ENCODE results near the gene POLR3GL. TPM values are rescaled to one million over a fixed set of nuclear protein-coding genes. Genes with fewer than 3 reads are reported as not detected.
A peak's percentile ranks its signal among the peaks of the same experiment; 100 is the strongest.

The POLR3GL gene
- total and polyA plus RNA-seq, 4 donors, result 23.8 to 89.0 (median 49.9) TPM

DNA sequence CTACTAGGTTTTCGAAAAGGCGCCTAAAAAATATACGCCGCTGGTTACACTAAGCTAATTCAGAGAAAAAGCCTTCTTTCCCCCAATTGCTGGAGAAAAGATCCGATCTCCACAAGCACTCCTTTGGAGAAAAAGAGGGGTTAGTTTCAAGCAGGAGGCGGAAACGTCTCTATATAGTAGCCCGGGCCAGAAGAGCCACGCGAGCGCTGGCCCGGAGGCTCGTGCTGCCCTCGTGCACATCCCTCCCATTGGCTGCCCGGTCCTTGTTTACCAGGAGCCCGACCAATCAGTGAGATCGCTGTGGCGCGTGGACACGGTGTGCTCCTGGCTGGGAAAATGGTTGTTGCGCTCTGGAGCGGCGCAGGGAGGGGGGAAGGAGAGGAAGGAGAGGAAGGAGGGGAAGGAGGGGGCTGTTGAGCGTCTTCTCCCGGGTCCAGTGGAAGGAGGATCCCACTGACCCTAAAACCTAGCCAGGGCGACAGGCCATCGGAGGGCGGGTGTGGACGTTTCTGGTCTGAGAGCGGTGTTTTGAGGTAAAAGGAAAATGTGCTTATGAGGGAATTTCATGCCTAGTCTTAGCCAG, 32.0 kb downstream of the POLR3GL start, which contains the start of gene TXNIP:
Gene TXNIP, minus strand, starts transcription at position 147 of the 583 bp plus-strand sequence. CDS start 313 bp downstream, outside the sequence.
- no peaks in the 10 kb centered on the region for H3K9me3 ChIP-seq (ENCODE audit: control insufficient read depth, low read length)
- intact Hi-C loops (cut with DNase I), result loop anchor here in 1 of 2 donors (2.0 kb wide), 1 partner anchor 14 kb away; no protein-coding TSS in a partner anchor
- H3K27ac ChIP-seq (ENCODE audit: low read depth in 1 of 2, low read length in 2 of 2), result peak within 1 kb of the TSS; percentile 61 to 71
- peaks cover 6 to 8% of the 10 kb centered on the region in 2 donors for H3K36me3 ChIP-seq (ENCODE audit: control insufficient read depth in 1 of 2, insufficient read depth in 2 of 2, low read length in 1 of 2)
- peaks cover 8 to 20% of the 10 kb centered on the region in 2 donors for H3K4me1 ChIP-seq (ENCODE audit: control insufficient read depth in 1 of 2, insufficient read depth in 2 of 2, low read length in 2 of 2)
- ATAC-seq (ENCODE audit: low FRiP score), result peak; percentile 95
- 0 to 1% methylated on average over 30 of the region's 30 CpGs for whole genome bisulfite sequencing, 2 donors
- DNase-seq, result peak; percentile 99
- no peaks in the 10 kb centered on the region for H3K27me3 ChIP-seq (ENCODE audit: control insufficient read depth in 1 of 2, insufficient read depth in 2 of 2, low read length in 1 of 2)
- peak within 1 kb of the TSS; percentile 73 to 90 for H3K4me3 ChIP-seq (ENCODE audit: low read length in 2 of 2)

- Histone ChIP-seq H3K4me1 (ENCODE audit: control insufficient read depth in 1 of 2, insufficient read depth in 2 of 2, low read length in 2 of 2) (peaks cover 8 to 20% of the 10 kb centered on the region in 2 donors), H3K27ac (ENCODE audit: low read depth in 1 of 2, low read length in 2 of 2) (peak overlapping the region; percentile 61 to 71), H3K27me3 (ENCODE audit: control insufficient read depth in 1 of 2, insufficient read depth in 2 of 2, low read length in 1 of 2) (no peaks in the 10 kb centered on the region), H3K36me3 (ENCODE audit: control insufficient read depth in 1 of 2, insufficient read depth in 2 of 2, low read length in 1 of 2) (peaks cover 6 to 8% of the 10 kb centered on the region in 2 donors), H3K4me3 (ENCODE audit: low read length in 2 of 2) (peak overlapping the region; percentile 14 to 28), H3K9me3 (ENCODE audit: control insufficient read depth, low read length) (no peaks in the 10 kb centered on the region)
- WGBS, 2 donors, result 17% methylated on average over 12 of the region's 12 CpGs
- DNase-seq (peak in 1 of 2 donors; percentile 59), ATAC-seq (ENCODE audit: low FRiP score) (peak; percentile 11)
- intact Hi-C loops (cut with DNase I), result loop anchor here in 1 of 2 donors (2.0 kb wide), 1 partner anchor 14 kb away; no protein-coding TSS in a partner anchor
These were observed 32.7 kb downstream of the POLR3GL start for GRCh38 chr1:145997016-145997717.

DNA sequence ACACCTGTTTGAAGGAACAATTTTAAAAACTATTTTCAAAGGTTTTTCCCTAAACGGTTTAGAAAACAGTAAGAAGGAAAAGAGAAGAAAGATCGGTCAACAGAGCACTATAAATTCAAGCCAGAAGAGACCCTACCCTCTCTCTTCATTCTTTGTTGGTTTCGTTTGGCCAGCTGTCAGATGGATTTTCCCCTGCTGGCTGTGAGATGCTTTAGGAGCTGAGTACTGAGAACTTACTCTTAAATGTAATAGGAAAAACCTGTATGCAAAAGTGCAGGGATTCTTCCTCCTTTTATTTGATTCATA, 33.2 kb downstream of the POLR3GL start:
- Histone ChIP-seq H3K27me3 (ENCODE audit: control insufficient read depth in 1 of 2, insufficient read depth in 2 of 2, low read length in 1 of 2) (no peaks in the 10 kb centered on the region), H3K4me1 (ENCODE audit: control insufficient read depth in 1 of 2, insufficient read depth in 2 of 2, low read length in 2 of 2) (peaks cover 8 to 17% of the 10 kb centered on the region in 2 donors), H3K27ac (ENCODE audit: low read depth in 1 of 2, low read length in 2 of 2) (no peak overlapping the region), H3K4me3 (ENCODE audit: low read length in 2 of 2) (peak overlapping the region in 1 of 2 donors; percentile 28), H3K9me3 (ENCODE audit: control insufficient read depth, low read length) (no peaks in the 10 kb centered on the region), H3K36me3 (ENCODE audit: control insufficient read depth in 1 of 2, insufficient read depth in 2 of 2, low read length in 1 of 2) (peaks cover 6 to 8% of the 10 kb centered on the region in 2 donors)
- 13 to 16% methylated on average over 3 of the region's 3 CpGs for WGBS, 2 donors
- DNase-seq (no peak), ATAC-seq (ENCODE audit: low FRiP score) (no peak)
- intact Hi-C loops (cut with DNase I), result loop anchor here in 1 of 2 donors (2.0 kb wide), 1 partner anchor 15 kb away; no protein-coding TSS in a partner anchor

DNA sequence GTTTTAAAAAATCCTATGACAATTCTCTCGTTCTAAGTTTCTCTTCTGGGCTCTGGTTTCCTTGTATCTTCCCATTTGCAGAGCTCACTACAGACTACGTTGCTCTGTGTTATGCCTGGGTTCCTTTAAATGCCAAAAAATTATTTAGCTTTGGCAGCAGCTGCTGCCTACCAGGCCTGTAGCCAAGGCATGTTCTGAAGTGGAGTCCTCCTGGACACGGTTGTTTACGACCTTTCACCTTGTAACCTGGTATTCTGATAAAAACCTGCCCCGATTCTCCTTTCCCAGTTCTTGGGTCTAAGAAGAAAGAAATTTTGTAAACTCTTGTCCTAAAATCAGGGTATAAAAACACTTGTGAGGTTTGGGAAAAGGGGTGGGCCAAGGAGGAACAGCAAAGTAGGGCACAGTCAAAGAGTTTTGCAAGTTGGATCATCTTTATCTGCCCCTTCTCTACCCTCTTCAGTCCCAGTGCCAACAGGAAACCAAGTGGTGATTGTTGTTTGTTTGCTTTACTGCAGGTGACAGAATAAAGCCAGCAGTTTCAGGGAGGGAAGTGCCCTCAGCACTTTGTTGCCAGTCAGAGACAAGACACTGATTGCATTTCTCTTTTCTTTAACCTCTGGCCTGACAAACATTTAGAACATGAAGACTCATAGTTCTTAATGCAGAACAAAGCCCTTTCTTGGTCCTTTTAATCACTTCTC, 35.0 kb downstream of the POLR3GL start:
- no peak overlapping the region for H3K4me3 ChIP-seq (ENCODE audit: low read length in 2 of 2)
- peaks cover 0 to 3% of the 10 kb centered on the region in 2 donors for H3K4me1 ChIP-seq (ENCODE audit: control insufficient read depth in 1 of 2, insufficient read depth in 2 of 2, low read length in 2 of 2)
- DNase-seq (no peak), ATAC-seq (ENCODE audit: low FRiP score) (no peak)
- no peaks in the 10 kb centered on the region for H3K9me3 ChIP-seq (ENCODE audit: control insufficient read depth, low read length)
- H3K27me3 ChIP-seq (ENCODE audit: control insufficient read depth in 1 of 2, insufficient read depth in 2 of 2, low read length in 1 of 2), result no peaks in the 10 kb centered on the region
- intact Hi-C loops (cut with DNase I), result no loop called here
- H3K36me3 ChIP-seq (ENCODE audit: control insufficient read depth in 1 of 2, insufficient read depth in 2 of 2, low read length in 1 of 2), result peaks cover 0 to 2% of the 10 kb centered on the region in 2 donors
- peak overlapping the region in 1 of 2 donors; percentile 69 for H3K27ac ChIP-seq (ENCODE audit: low read depth in 1 of 2, low read length in 2 of 2)
- WGBS, 2 donors, result 1 to 3% methylated on average over 5 of the region's 5 CpGs

GRCh38 chr1:146001709-146002108, 37.2 kb downstream of the POLR3GL start:
- no peaks in the 10 kb centered on the region for H3K36me3 ChIP-seq (ENCODE audit: control insufficient read depth in 1 of 2, insufficient read depth in 2 of 2, low read length in 1 of 2)
- H3K27me3 ChIP-seq (ENCODE audit: control insufficient read depth in 1 of 2, insufficient read depth in 2 of 2, low read length in 1 of 2), result no peaks in the 10 kb centered on the region
- no peaks in the 10 kb centered on the region for H3K9me3 ChIP-seq (ENCODE audit: control insufficient read depth, low read length)
- H3K4me3 ChIP-seq (ENCODE audit: low read length in 2 of 2), result no peak overlapping the region
- H3K27ac ChIP-seq (ENCODE audit: low read depth in 1 of 2, low read length in 2 of 2), result no peak overlapping the region
- WGBS, 2 donors, result 98% methylated on average over 2 of the region's 2 CpGs
- H3K4me1 ChIP-seq (ENCODE audit: control insufficient read depth in 1 of 2, insufficient read depth in 2 of 2, low read length in 2 of 2), result no peaks in the 10 kb centered on the region
- intact Hi-C loops (cut with DNase I), result no loop called here
- ATAC-seq (ENCODE audit: low FRiP score) (no peak), DNase-seq (no peak)

DNA sequence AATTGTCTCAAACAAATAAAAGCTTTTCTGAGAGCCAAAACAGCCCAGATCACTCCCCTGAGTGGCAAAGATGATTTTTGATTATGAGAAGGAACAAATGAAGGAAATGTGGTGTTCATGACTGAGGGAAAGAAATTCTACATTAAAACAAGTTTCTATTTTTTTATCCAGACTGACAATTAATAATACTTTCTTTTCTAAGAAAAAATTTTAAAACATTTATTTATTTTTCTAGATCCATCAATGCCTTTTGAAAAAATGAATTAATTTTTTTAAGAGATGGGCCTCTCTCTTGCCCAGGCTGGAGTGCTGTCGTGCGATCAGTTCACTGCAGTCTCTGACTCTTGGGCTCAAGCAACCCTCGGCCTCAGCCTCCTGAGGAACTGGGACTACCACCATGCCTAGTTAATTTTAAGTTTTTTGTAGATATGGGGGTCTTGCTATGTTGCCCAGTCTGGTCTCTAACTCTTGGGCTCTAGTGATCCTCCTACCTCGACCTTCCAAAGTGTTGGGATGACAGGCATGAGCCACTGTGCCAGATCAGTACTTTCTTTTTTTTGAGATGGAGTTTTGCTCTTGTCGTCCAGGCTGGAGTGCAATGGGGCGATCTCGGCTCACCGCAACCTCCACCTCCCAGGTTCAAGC, 43.1 kb downstream of the POLR3GL start:
- H3K4me1 ChIP-seq (ENCODE audit: control insufficient read depth in 1 of 2, insufficient read depth in 2 of 2, low read length in 2 of 2), result no peaks in the 10 kb centered on the region
- 80 to 83% methylated on average over 8 of the region's 8 CpGs for WGBS, 2 donors
- no peak overlapping the region for H3K27ac ChIP-seq (ENCODE audit: low read depth in 1 of 2, low read length in 2 of 2)
- H3K4me3 ChIP-seq (ENCODE audit: low read length in 2 of 2), result no peak overlapping the region
- DNase-seq (no peak), ATAC-seq (ENCODE audit: low FRiP score) (no peak)
- no peaks in the 10 kb centered on the region for H3K9me3 ChIP-seq (ENCODE audit: control insufficient read depth, low read length)
- no peaks in the 10 kb centered on the region for H3K36me3 ChIP-seq (ENCODE audit: control insufficient read depth in 1 of 2, insufficient read depth in 2 of 2, low read length in 1 of 2)
- intact Hi-C loops (cut with DNase I), result loop anchor here (1.0 to 2.0 kb wide), 2 partner anchors 29 to 30 kb away; no protein-coding TSS in a partner anchor
- H3K27me3 ChIP-seq (ENCODE audit: control insufficient read depth in 1 of 2, insufficient read depth in 2 of 2, low read length in 1 of 2), result no peaks in the 10 kb centered on the region

- H3K9me3 ChIP-seq (ENCODE audit: control insufficient read depth, low read length), result no peaks in the 10 kb centered on the region
- H3K4me1 ChIP-seq (ENCODE audit: control insufficient read depth in 1 of 2, insufficient read depth in 2 of 2, low read length in 2 of 2), result no peaks in the 10 kb centered on the region
- no peak for DNase-seq
- 91 to 95% methylated on average over 8 of the region's 8 CpGs for WGBS, 2 donors
- intact Hi-C loops (cut with DNase I), result loop anchor here (5.0 to 10.0 kb wide), 2 partner anchors 115 to 163 kb away; partner anchors contain the start of gene NUDT17 (in 2 of the 2)
- H3K4me3 ChIP-seq (ENCODE audit: low read length in 2 of 2), result no peak overlapping the region
- H3K27me3 ChIP-seq (ENCODE audit: control insufficient read depth in 1 of 2, insufficient read depth in 2 of 2, low read length in 1 of 2), result no peaks in the 10 kb centered on the region
- ATAC-seq (ENCODE audit: low FRiP score), result no peak
- no peaks in the 10 kb centered on the region for H3K36me3 ChIP-seq (ENCODE audit: control insufficient read depth in 1 of 2, insufficient read depth in 2 of 2, low read length in 1 of 2)
- H3K27ac ChIP-seq (ENCODE audit: low read depth in 1 of 2, low read length in 2 of 2), result no peak overlapping the region
These were observed 45.7 kb downstream of the POLR3GL start for GRCh38 chr1:146010126-146010738.

All from aorta (tissue), 5 donors.